Peyer's patch (tissue), 4 donors: ENCODE data around the gene CRABP2. TPM values are rescaled to one million over a fixed set of nuclear protein-coding genes. Genes with fewer than 3 reads are reported as not detected.

Source experiments
- DNase-seq, 3 donors: peaks; one replicate each; pipeline ENCODE4 v3.0.0-alpha.2; 2017 to 2019
- H3K27ac ChIP-seq, 4 donors: fragments of 200-600 bp; sonication (generic); one replicate each; pipeline ENCODE4 v1.5.1; 2016 to 2019
- H3K27me3 ChIP-seq, 2 donors: fragments of 200-600 bp; sonication (generic); one replicate each; pipeline ENCODE4 v1.5.1; 2019
- H3K36me3 ChIP-seq, 3 donors: fragments of 200-600 bp; sonication (generic); one replicate each; pipeline ENCODE4 v1.5.1; 2016 to 2019
- H3K4me1 ChIP-seq, 4 donors: fragments of 200-600 bp; sonication (generic); one replicate each; pipeline ENCODE4 v1.5.1; 2016 to 2019
- H3K4me3 ChIP-seq, 4 donors: fragments of 200-600 bp; sonication (generic); 1 replicate in 3 of 4; 2 replicates in 1 of 4; pipeline ENCODE4 v1.5.1; 2016 to 2019; ENCODE audit warnings: mild to moderate bottlenecking in 1 of 4
- H3K9me3 ChIP-seq, 4 donors: fragments of 200-600 bp; sonication (generic); one replicate each; pipeline ENCODE4 v1.5.1; 2016 to 2019; ENCODE audit warnings: mild to moderate bottlenecking in 1 of 4
- CTCF ChIP-seq, 6 experiments: fragments of 450-650 bp in 4 of 6; fragments of 200-600 bp in 2 of 6; sonication (generic) in 1 of 6; IDR thresholded peaks; one replicate each; pipeline ENCODE4 v1.5.1; 2017 to 2019; ENCODE audit warnings: antibody characterized with exemption in 6 of 6, mild to moderate bottlenecking in 3 of 6, moderate library complexity in 1 of 6
- POLR2A ChIP-seq, 2 donors: fragments of 450-650 bp; IDR thresholded peaks; one replicate each; pipeline ENCODE4 v1.5.1; 2017; ENCODE audit warnings: antibody characterized with exemption in 2 of 2, mild to moderate bottlenecking in 2 of 2, moderate library complexity in 2 of 2
- total RNA-seq, 4 donors: library from RNA; depleted of rRNA; stranded (reverse); fragments of >200 nt; gene quantifications; one replicate each; pipeline ENCODE4 v1.1.0, GENCODE V29; 2016

CRABP2 gene
- total RNA-seq, 4 donors from 2014 or later, result 3.6 to 5.0 TPM; not detected in 2

- no peak for DNase-seq
- H3K4me3 ChIP-seq, result no peak overlapping the region
- TF ChIP-seq CTCF (IDR thresholded peaks at IDR 0.05) (no peak), POLR2A (IDR thresholded peaks at IDR 0.05) (no peak)
- no peaks in the 10 kb centered on the region for H3K27me3 ChIP-seq
- H3K4me1 ChIP-seq, result peaks cover 0 to 10% (median 0%) of the 10 kb centered on the region in 4 donors
- H3K9me3 ChIP-seq, result no peaks in the 10 kb centered on the region
- H3K36me3 ChIP-seq, result no peaks in the 10 kb centered on the region
- H3K27ac ChIP-seq, result no peak overlapping the region
Measured at GRCh38 chr1:156696755-156697154, 8.6 kb downstream of the CRABP2 start.

GRCh38 chr1:156694690-156694962, 10.8 kb downstream of the CRABP2 start:
- H3K4me1 ChIP-seq, result peaks cover 0 to 14% (median 0%) of the 10 kb centered on the region in 4 donors
- H3K27me3 ChIP-seq, result peaks cover 0 to 8% of the 10 kb centered on the region in 2 donors
- H3K9me3 ChIP-seq, result no peaks in the 10 kb centered on the region
- DNase-seq, result no peak
- no peaks in the 10 kb centered on the region for H3K36me3 ChIP-seq
- TF ChIP-seq CTCF (IDR thresholded peaks at IDR 0.05), result no peak
- no peak for TF ChIP-seq POLR2A (IDR thresholded peaks at IDR 0.05)
- no peak overlapping the region for H3K27ac ChIP-seq
- no peak overlapping the region for H3K4me3 ChIP-seq

- H3K4me3 ChIP-seq, result no peak overlapping the region
- no peaks in the 10 kb centered on the region for H3K9me3 ChIP-seq
- no peak for TF ChIP-seq POLR2A (IDR thresholded peaks at IDR 0.05)
- TF ChIP-seq CTCF (IDR thresholded peaks at IDR 0.05), result no peak
- no peaks in the 10 kb centered on the region for H3K36me3 ChIP-seq
- H3K27ac ChIP-seq, result no peak overlapping the region
- no peak for DNase-seq
- peaks cover 0 to 18% (median 1%) of the 10 kb centered on the region in 4 donors for H3K4me1 ChIP-seq
- H3K27me3 ChIP-seq, result peaks cover 0 to 8% of the 10 kb centered on the region in 2 donors
Measured at GRCh38 chr1:156693848-156694689, 11.3 kb downstream of the CRABP2 start.

- TF ChIP-seq POLR2A (IDR thresholded peaks at IDR 0.05) (no peak), CTCF (IDR thresholded peaks at IDR 0.05) (no peak)
- Histone ChIP-seq H3K9me3 (no peaks in the 10 kb centered on the region), H3K36me3 (no peaks in the 10 kb centered on the region), H3K27ac (no peak overlapping the region), H3K4me3 (no peak overlapping the region), H3K4me1 (peaks cover 0 to 18% (median 1%) of the 10 kb centered on the region in 4 donors), H3K27me3 (peaks cover 0 to 8% of the 10 kb centered on the region in 2 donors)
- DNase-seq, result no peak
Measured at GRCh38 chr1:156692925-156693847, 12.2 kb downstream of the CRABP2 start.

GRCh38 chr1:156692441-156692924, 12.9 kb downstream of the CRABP2 start:
- Histone ChIP-seq H3K4me3 (no peak overlapping the region), H3K4me1 (peaks cover 0 to 18% (median 1%) of the 10 kb centered on the region in 4 donors), H3K36me3 (no peaks in the 10 kb centered on the region), H3K27me3 (peaks cover 0 to 8% of the 10 kb centered on the region in 2 donors), H3K9me3 (no peaks in the 10 kb centered on the region), H3K27ac (no peak overlapping the region)
- no peak for TF ChIP-seq POLR2A (IDR thresholded peaks at IDR 0.05)
- no peak for TF ChIP-seq CTCF (IDR thresholded peaks at IDR 0.05)
- peak in 1 of 3 donors; percentile 48 for DNase-seq
